KG1 (cell line): ENCODE measurements around the gene HNF4A.

Source experiments
- DNase-seq: peaks from one replicate; lab custom pipeline; 2025; lab: John Stamatoyannopoulos, UW

Gene HNF4A

GRCh38 chr20:44426879-44427790 is 71.6 kb downstream of the HNF4A start:
- no peak for DNase-seq

GRCh38 chr20:44427804-44428173 is 72.3 kb downstream of the HNF4A start:
- DNase-seq, result no peak

DNA sequence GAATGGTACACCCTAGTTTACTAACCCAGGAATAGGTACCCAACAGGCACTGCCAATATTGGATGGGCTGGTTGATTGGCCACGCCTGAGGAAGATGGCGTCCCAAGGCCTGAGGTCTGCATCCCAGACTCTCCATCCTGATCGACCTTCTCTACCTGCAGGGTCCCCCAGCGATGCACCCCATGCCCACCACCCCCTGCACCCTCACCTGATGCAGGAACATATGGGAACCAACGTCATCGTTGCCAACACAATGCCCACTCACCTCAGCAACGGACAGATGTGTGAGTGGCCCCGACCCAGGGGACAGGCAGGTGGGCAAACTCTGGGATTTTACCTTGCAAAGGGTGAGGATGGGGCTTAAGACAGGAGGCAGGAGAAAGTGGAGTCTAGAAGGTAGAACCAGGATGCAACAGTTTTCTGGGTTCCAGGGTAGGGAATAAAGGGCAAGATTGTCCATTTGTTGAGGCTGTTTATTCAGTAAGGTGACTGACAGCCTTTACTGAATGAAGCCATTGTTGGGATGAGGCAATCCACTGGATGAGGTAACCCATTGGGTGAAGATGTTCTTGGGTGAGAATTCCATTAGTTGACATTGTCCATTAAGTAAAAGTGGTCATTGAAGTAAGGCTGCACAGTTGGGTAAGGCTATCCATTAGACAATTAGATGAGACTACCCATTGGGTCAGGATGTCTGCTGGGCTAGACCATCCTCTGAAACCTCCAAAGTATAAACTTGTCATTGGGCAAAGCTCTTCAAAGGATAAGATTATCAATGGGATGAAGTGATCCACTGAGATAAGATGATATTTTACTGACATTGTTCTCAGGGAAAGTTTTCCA is 72.9 kb downstream of the HNF4A start:
- DNase-seq, result no peak

DNA sequence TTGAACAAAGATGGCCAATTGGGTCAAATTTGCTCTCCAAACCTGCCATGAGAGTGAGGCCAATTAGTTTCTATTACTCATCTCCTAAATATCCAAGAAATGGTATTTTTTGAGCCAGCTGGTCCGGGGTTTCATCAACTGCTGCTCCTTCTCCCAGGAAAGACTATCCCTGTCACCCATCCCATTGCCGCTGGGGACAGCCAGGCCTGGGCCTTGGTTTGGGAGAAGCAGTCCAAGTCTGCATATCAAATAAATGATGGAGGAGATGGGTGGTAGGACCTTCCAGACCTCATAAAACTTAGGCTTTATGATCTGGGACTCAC is 73.5 kb downstream of the HNF4A start:
- DNase-seq, result no peak

DNA sequence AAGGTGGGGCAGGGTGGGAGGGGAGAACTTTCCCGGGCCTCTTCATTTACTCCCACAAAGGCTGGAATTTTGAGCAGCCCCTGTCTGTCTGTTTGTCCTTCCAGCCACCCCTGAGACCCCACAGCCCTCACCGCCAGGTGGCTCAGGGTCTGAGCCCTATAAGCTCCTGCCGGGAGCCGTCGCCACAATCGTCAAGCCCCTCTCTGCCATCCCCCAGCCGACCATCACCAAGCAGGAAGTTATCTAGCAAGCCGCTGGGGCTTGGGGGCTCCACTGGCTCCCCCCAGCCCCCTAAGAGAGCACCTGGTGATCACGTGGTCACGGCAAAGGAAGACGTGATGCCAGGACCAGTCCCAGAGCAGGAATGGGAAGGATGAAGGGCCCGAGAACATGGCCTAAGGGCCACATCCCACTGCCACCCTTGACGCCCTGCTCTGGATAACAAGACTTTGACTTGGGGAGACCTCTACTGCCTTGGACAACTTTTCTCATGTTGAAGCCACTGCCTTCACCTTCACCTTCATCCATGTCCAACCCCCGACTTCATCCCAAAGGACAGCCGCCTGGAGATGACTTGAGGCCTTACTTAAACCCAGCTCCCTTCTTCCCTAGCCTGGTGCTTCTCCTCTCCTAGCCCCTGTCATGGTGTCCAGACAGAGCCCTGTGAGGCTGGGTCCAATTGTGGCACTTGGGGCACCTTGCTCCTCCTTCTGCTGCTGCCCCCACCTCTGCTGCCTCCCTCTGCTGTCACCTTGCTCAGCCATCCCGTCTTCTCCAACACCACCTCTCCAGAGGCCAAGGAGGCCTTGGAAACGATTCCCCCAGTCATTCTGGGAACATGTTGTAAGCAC is 74.1 kb downstream of the HNF4A start:
- DNase-seq, result no peak

DNA sequence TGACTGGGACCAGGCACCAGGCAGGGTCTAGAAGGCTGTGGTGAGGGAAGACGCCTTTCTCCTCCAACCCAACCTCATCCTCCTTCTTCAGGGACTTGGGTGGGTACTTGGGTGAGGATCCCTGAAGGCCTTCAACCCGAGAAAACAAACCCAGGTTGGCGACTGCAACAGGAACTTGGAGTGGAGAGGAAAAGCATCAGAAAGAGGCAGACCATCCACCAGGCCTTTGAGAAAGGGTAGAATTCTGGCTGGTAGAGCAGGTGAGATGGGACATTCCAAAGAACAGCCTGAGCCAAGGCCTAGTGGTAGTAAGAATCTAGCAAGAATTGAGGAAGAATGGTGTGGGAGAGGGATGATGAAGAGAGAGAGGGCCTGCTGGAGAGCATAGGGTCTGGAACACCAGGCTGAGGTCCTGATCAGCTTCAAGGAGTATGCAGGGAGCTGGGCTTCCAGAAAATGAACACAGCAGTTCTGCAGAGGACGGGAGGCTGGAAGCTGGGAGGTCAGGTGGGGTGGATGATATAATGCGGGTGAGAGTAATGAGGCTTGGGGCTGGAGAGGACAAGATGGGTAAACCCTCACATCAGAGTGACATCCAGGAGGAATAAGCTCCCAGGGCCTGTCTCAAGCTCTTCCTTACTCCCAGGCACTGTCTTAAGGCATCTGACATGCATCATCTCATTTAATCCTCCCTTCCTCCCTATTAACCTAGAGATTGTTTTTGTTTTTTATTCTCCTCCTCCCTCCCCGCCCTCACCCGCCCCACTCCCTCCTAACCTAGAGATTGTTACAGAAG is 75.0 kb downstream of the HNF4A start:
- DNase-seq, result no peak

DNA sequence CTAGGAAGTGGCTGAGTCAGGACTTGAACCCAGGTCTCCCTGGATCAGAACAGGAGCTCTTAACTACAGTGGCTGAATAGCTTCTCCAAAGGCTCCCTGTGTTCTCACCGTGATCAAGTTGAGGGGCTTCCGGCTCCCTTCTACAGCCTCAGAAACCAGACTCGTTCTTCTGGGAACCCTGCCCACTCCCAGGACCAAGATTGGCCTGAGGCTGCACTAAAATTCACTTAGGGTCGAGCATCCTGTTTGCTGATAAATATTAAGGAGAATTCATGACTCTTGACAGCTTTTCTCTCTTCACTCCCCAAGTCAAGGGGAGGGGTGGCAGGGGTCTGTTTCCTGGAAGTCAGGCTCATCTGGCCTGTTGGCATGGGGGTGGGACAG is 75.6 kb downstream of the HNF4A start:
- no peak for DNase-seq

- DNase-seq, result no peak
Measured at GRCh38 chr20:44431502-44432234, 76.2 kb downstream of the HNF4A start.

GRCh38 chr20:44432618-44433577 is 77.4 kb downstream of the HNF4A start:
- no peak for DNase-seq

- DNase-seq, result no peak
Measured at GRCh38 chr20:44433751-44434538, 78.4 kb downstream of the HNF4A start.

DNA sequence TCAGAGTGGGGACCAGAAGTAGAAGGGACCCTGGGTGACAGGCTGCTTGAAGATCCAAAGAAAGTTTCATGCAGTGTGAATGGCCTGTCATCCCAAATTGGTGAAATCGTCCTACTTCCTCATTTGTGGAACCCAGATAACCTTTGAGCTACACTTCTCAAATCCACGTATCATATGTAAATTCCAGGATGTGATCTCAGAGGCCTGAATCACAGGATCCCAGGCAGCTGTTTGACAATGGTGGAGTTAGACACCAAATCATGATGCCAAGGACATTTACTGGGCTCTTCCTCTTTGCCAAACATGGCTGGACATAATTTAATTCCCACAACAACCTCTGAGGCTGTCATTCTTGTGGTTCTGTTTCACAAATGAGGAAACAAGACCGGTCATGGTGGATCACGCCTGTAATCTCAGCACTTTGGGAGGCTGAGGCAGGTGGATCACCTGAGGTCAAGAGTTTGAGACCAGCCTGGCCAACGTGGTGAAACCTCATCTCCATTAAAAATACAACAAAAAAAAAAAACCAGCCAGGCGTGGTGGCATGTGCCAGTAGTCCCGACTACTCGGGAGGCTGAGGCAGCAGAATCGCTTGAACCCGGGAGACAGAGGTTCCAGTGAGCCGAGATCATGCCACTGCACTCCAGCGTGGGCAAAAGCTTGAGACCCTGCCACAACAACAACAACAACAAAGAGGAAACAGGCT is 80.3 kb downstream of the HNF4A start:
- no peak for DNase-seq

DNA sequence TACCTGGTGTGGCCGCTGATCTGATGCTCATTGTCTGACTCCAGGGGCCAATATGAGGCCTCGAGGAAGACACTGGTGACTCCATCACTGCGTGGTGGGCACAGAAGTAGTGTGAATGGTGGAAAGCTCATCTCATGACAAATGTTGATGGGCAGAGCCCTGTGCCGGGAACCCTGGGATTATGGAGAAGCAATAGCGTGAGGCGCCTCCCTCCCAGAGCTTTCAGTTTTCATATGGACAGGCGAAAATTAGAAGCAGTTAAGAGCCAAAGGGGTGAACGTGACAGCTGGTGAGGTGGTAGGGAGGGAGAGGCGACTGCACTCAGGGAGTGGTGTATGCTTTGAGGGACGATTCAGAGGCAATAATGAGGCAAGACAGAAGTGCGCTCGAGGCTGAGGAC is 80.9 kb downstream of the HNF4A start:
- DNase-seq, result no peak

- no peak for DNase-seq
Measured at GRCh38 chr20:44437497-44437896, 82.0 kb downstream of the HNF4A start.

GRCh38 chr20:44438782-44439181 is 83.3 kb downstream of the HNF4A start:
- no peak for DNase-seq

DNA sequence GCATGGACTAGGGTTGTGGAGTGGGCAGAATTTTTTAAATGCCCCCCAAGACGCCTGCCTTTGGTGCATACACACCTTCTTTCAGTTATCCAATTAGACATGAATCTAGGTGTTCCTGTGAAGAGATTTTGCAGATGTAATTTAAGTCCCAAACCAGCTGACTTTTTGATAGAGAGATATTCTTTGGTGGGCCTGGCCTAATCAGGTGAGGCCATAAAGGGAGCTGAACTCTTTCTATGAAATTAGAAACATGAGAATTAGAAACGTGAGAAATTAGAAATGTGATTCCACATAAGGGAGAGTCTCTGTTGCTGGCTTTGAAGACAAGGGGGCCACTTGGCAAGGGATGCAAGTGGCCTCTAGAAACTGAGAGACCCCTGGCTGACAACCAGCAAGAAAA is 83.8 kb downstream of the HNF4A start:
- DNase-seq, result no peak

- no peak for DNase-seq
Measured at GRCh38 chr20:44442298-44443070, 87.0 kb downstream of the HNF4A start.
